ENCODE results near the gene ACTN1. TPM values are rescaled to one million over a fixed set of nuclear protein-coding genes. Genes with fewer than 3 reads are reported as not detected.
A peak's percentile ranks its signal among the peaks of the same experiment; 100 is the strongest.

Gene ACTN1
- polyA plus RNA-seq, 1 experiment: 1,184 TPM

DNA sequence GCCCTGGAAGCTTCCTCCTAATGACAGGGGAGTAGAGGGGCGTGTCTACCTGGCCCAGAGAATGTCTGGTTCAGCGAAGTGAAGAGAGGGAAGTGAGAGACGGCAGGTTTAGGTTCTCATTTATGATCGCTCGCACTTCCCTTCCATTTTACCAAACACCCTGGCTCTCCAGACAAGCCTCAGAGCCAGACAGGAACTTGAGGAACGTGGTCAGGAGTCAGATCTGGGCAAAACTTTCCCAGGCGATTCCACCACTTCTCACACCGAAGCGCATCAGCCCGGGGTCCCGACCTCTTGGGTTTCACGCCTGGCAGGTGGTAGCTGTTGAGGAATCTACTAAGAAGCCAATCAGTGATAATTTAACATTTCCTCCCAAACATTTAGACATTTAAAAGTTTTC is 21.3 kb downstream of the ACTN1 start:
- peaks cover 13% of the 10 kb centered on the region for H3K36me3 ChIP-seq (ENCODE audit: control insufficient read depth, insufficient read depth, low read length)
- ChIA-PET CTCF (interaction anchor here (1.0 to 2.5 kb wide), 4 partner anchors 18 to 150 kb away, joined by 3 to 12 read pairs (median 4); no protein-coding TSS in a partner anchor), POLR2A (no interaction called here)
- DNase-seq (ENCODE audit: low read depth): no peak
- no peak overlapping the region for H3K4me3 ChIP-seq (ENCODE audit: low read depth, low read length)
- TF ChIP-seq, protein P1, sequence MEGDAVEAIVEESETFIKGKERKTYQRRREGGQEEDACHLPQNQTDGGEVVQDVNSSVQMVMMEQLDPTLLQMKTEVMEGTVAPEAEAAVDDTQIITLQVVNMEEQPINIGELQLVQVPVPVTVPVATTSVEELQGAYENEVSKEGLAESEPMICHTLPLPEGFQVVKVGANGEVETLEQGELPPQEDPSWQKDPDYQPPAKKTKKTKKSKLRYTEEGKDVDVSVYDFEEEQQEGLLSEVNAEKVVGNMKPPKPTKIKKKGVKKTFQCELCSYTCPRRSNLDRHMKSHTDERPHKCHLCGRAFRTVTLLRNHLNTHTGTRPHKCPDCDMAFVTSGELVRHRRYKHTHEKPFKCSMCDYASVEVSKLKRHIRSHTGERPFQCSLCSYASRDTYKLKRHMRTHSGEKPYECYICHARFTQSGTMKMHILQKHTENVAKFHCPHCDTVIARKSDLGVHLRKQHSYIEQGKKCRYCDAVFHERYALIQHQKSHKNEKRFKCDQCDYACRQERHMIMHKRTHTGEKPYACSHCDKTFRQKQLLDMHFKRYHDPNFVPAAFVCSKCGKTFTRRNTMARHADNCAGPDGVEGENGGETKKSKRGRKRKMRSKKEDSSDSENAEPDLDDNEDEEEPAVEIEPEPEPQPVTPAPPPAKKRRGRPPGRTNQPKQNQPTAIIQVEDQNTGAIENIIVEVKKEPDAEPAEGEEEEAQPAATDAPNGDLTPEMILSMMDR (IDR thresholded peaks at IDR 0.05; ENCODE audit: insufficient read depth, low read depth, low read length): no peak
- no peaks in the 10 kb centered on the region for H3K27me3 ChIP-seq (ENCODE audit: control insufficient read depth, insufficient read depth, low read length)

DNA sequence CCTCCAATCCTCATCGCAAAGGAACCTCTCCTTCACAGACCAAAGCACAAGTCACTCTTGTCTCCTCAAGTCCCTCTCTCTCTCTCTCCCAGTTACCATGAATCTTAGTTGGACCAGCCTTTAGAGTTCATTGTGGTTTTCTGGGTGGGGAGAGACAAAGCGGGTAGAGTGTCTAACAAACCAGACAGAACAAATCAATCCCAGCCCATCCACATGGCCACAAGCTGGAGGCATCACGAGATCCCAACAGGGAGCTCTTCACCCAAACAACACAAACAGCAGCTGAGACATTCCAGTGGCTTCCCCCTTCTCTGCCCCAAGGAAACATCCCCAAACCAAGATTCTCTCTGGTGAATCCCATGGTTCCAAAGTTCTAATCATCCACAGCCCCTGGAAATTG is 22.4 kb downstream of the ACTN1 start:
- POLR2A ChIA-PET: interaction anchor here (0.6 to 0.8 kb wide), 2 partner anchors 18 to 20 kb away, joined by 3 to 5 read pairs; no protein-coding TSS in a partner anchor

DNA sequence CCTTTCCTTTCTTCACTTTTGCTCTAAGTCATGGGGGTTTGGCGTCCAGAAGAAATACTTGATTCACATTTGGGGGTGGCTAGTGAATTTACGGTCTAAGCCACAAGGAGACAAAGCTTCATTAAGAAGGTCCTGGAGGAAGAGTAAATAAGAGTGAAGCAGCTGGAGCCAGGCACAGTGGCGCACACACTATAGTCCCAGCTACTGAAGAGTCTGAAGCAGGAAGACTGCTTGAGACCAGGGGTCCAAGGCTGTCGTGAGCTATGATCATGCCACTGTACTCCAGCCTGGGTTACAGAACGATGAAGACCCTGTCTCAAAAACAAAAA is 23.3 kb downstream of the ACTN1 start:
- no peak for DNase-seq (ENCODE audit: low read depth)
- peaks cover 5% of the 10 kb centered on the region for H3K36me3 ChIP-seq (ENCODE audit: control insufficient read depth, insufficient read depth, low read length)
- ChIA-PET CTCF (interaction anchor here (0.6 to 2.5 kb wide), 3 partner anchors 19 to 44 kb away, joined by 3 to 12 read pairs (median 4); no protein-coding TSS in a partner anchor), POLR2A (no interaction called here)
- H3K27me3 ChIP-seq (ENCODE audit: control insufficient read depth, insufficient read depth, low read length): no peaks in the 10 kb centered on the region
- TF ChIP-seq, protein P1 (IDR thresholded peaks at IDR 0.05; ENCODE audit: insufficient read depth, low read depth, low read length): no peak
- H3K4me3 ChIP-seq (ENCODE audit: low read depth, low read length): no peak overlapping the region

More for the DNA sequence above, 22.4 kb downstream of the ACTN1 start:
- H3K27me3 ChIP-seq (ENCODE audit: control insufficient read depth, insufficient read depth, low read length): no peaks in the 10 kb centered on the region
- CTCF ChIA-PET: interaction anchor here (0.7 to 2.5 kb wide), 7 partner anchors 9 to 651 kb away, joined by 3 to 12 read pairs (median 4); no protein-coding TSS in a partner anchor
- no peak overlapping the region for H3K4me3 ChIP-seq (ENCODE audit: low read depth, low read length)
- TF ChIP-seq, protein P1 (IDR thresholded peaks at IDR 0.05; ENCODE audit: insufficient read depth, low read depth, low read length): no peak
- peaks cover 6% of the 10 kb centered on the region for H3K36me3 ChIP-seq (ENCODE audit: control insufficient read depth, insufficient read depth, low read length)
- DNase-seq (ENCODE audit: low read depth): peak; percentile 66

DNA sequence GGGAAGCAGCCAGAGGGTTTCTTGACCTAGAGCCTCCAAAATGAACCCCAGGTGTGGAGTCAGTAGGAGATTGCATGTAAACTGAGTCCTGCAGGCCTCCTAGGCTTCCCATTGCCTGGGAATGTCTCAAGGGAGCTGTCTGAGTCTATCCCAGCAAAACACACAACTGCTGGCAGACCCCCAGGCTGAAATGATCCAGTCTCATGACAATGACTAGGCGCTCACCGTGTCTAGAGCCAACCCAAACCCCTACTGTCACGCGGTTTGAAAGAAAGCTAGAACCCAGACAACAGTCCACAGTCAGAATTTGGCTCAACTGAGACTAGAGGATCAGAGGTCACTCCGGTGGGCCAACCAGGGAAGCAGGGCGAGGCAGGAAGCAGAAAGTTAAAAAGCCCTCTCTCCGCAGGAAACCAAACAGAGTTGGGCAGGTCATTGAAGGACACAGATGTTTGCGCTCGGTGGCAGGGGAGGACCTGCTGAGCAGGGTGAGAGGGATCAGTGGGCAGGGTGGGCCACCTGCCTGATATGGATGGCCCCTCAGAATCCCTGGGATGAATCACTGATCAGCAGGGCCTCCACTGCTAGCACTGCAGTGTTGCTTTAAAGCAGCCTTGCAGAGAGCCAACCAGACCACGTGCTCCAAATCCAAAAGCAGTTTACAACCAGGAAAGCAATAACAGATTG is 23.8 kb downstream of the ACTN1 start:
- H3K27me3 ChIP-seq (ENCODE audit: control insufficient read depth, insufficient read depth, low read length): no peaks in the 10 kb centered on the region
- POLR2A ChIA-PET: no interaction called here
- peaks cover 5% of the 10 kb centered on the region for H3K36me3 ChIP-seq (ENCODE audit: control insufficient read depth, insufficient read depth, low read length)
- H3K4me3 ChIP-seq (ENCODE audit: low read depth, low read length): no peak overlapping the region
- TF ChIP-seq, protein P1 (IDR thresholded peaks at IDR 0.05; ENCODE audit: insufficient read depth, low read depth, low read length): no peak
- CTCF ChIA-PET: interaction anchor here (0.6 to 2.5 kb wide), 4 partner anchors 34 to 138 kb away, joined by 3 to 12 read pairs (median 4); no protein-coding TSS in a partner anchor
- no peak for DNase-seq (ENCODE audit: low read depth)

DNA sequence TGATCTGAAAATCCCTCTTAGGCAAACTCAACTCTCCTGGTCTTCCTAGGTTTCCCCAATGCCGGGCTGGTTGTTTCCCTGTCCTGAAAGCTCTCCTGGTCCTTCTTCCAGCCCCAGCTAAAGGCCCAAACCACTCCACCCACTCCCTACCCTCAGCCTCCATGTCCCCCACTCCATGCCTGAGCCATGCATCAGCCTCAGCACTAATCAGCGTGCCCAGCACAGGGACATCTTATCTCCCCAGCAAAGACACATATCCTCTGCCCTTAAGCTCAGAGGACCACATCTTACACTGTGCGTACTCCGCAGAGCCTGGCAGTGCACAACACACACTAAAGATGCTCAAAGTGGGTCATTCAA is 25.9 kb downstream of the ACTN1 start:
- DNase-seq (ENCODE audit: low read depth): no peak
- TF ChIP-seq, protein P1 (IDR thresholded peaks at IDR 0.05; ENCODE audit: insufficient read depth, low read depth, low read length): no peak
- POLR2A ChIA-PET: interaction anchor here (0.6 to 0.7 kb wide), 3 partner anchors 21 to 1950 kb away, joined by 3 to 4 read pairs (median 3); no protein-coding TSS in a partner anchor
- no peaks in the 10 kb centered on the region for H3K27me3 ChIP-seq (ENCODE audit: control insufficient read depth, insufficient read depth, low read length)
- H3K36me3 ChIP-seq (ENCODE audit: control insufficient read depth, insufficient read depth, low read length): peaks cover 5% of the 10 kb centered on the region
- H3K4me3 ChIP-seq (ENCODE audit: low read depth, low read length): no peak overlapping the region
- CTCF ChIA-PET: interaction anchor here (0.9 to 1.1 kb wide), 3 partner anchors 11 to 137 kb away, joined by 3 to 5 read pairs (median 4); no protein-coding TSS in a partner anchor

All from BJ (cell line).